ENCODE data around the gene ARMC3. TPM values are rescaled to one million over a fixed set of nuclear protein-coding genes. Genes with fewer than 3 reads are reported as not detected.

The ARMC3 gene
- total and polyA plus RNA-seq, 9 of the 15 experiments (the other 6 are each of a cell fraction or from before 2014, with no cell fraction given): 0.33 to 1.1 (median 0.62) TPM

DNA sequence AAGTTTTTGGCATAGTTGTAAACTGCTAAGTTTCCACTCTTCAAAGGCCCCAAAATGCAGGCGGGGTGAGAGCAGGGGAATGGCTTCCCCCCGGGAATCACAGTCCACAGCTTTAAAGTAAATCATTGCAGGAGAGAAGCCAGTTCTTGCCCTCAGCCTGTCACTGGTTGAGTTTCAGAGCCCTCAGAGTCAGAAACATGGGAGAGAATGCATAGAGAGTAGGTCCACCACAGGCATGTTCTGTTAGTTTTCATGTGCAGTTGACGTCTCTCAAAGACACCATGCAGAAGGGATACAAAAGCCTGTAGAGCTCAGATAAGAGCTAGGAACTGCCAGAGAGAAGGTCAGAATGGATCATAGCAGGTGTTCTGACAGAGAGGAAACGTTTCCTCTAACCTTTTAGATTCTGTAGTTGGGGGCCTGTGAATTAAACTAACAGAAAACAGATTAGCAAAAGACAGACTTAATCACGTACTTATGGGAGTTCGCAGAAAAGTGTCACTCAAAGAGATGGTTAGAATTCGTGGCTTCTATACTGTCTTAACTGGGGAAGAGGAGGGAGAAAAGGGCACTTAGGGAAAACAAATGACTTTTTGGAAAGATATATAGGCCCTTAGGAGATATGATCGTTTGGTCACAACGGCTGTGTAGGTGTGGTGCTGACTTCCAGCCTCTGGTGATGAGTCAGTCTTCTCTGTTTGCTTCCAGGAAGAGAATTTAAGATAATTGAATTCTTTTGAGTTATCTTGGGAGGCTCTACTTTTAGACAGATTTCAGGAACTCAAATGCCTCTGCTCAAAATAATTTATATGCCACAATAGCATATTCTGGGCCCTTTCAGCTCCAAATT lies 119.6 kb downstream of the ARMC3 start (continued):
- TF ChIP-seq, protein P1, sequence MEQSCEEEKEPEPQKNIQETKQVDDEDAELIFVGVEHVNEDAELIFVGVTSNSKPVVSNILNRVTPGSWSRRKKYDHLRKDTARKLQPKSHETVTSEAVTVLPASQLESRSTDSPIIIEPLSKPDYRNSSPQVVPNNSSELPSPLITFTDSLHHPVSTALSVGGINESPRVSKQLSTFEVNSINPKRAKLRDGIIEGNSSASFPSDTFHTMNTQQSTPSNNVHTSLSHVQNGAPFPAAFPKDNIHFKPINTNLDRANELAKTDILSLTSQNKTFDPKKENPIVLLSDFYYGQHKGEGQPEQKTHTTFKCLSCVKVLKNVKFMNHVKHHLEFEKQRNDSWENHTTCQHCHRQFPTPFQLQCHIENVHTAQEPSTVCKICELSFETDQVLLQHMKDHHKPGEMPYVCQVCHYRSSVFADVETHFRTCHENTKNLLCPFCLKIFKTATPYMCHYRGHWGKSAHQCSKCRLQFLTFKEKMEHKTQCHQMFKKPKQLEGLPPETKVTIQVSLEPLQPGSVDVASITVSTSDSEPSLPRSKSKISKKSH (CRISPR knock-in tag; IDR thresholded peaks at IDR 0.05): no peak
- peak; percentile 79 for TF ChIP-seq NBN (IDR thresholded peaks at IDR 0.05; ENCODE audit: low read depth)
- TF ChIP-seq ETS2 (tag; IDR thresholded peaks at IDR 0.05; ENCODE audit: borderline replicate concordance, poor library complexity, severe bottlenecking): no peak
- TF ChIP-seq KLF10 (CRISPR knock-in tag; IDR thresholded peaks at IDR 0.05): no peak
- TF ChIP-seq, protein P2, sequence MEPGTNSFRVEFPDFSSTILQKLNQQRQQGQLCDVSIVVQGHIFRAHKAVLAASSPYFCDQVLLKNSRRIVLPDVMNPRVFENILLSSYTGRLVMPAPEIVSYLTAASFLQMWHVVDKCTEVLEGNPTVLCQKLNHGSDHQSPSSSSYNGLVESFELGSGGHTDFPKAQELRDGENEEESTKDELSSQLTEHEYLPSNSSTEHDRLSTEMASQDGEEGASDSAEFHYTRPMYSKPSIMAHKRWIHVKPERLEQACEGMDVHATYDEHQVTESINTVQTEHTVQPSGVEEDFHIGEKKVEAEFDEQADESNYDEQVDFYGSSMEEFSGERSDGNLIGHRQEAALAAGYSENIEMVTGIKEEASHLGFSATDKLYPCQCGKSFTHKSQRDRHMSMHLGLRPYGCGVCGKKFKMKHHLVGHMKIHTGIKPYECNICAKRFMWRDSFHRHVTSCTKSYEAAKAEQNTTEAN (CRISPR knock-in tag; IDR thresholded peaks at IDR 0.05): no peak
- TF ChIP-seq ARID1B (IDR thresholded peaks at IDR 0.05): peak; percentile 94
- TF ChIP-seq POLR2A (conservative IDR thresholded peaks at IDR 0.05): no peak
- no peak for TF ChIP-seq SNIP1 (IDR thresholded peaks at IDR 0.05; ENCODE audit: low read depth)
- TF ChIP-seq, protein P3, sequence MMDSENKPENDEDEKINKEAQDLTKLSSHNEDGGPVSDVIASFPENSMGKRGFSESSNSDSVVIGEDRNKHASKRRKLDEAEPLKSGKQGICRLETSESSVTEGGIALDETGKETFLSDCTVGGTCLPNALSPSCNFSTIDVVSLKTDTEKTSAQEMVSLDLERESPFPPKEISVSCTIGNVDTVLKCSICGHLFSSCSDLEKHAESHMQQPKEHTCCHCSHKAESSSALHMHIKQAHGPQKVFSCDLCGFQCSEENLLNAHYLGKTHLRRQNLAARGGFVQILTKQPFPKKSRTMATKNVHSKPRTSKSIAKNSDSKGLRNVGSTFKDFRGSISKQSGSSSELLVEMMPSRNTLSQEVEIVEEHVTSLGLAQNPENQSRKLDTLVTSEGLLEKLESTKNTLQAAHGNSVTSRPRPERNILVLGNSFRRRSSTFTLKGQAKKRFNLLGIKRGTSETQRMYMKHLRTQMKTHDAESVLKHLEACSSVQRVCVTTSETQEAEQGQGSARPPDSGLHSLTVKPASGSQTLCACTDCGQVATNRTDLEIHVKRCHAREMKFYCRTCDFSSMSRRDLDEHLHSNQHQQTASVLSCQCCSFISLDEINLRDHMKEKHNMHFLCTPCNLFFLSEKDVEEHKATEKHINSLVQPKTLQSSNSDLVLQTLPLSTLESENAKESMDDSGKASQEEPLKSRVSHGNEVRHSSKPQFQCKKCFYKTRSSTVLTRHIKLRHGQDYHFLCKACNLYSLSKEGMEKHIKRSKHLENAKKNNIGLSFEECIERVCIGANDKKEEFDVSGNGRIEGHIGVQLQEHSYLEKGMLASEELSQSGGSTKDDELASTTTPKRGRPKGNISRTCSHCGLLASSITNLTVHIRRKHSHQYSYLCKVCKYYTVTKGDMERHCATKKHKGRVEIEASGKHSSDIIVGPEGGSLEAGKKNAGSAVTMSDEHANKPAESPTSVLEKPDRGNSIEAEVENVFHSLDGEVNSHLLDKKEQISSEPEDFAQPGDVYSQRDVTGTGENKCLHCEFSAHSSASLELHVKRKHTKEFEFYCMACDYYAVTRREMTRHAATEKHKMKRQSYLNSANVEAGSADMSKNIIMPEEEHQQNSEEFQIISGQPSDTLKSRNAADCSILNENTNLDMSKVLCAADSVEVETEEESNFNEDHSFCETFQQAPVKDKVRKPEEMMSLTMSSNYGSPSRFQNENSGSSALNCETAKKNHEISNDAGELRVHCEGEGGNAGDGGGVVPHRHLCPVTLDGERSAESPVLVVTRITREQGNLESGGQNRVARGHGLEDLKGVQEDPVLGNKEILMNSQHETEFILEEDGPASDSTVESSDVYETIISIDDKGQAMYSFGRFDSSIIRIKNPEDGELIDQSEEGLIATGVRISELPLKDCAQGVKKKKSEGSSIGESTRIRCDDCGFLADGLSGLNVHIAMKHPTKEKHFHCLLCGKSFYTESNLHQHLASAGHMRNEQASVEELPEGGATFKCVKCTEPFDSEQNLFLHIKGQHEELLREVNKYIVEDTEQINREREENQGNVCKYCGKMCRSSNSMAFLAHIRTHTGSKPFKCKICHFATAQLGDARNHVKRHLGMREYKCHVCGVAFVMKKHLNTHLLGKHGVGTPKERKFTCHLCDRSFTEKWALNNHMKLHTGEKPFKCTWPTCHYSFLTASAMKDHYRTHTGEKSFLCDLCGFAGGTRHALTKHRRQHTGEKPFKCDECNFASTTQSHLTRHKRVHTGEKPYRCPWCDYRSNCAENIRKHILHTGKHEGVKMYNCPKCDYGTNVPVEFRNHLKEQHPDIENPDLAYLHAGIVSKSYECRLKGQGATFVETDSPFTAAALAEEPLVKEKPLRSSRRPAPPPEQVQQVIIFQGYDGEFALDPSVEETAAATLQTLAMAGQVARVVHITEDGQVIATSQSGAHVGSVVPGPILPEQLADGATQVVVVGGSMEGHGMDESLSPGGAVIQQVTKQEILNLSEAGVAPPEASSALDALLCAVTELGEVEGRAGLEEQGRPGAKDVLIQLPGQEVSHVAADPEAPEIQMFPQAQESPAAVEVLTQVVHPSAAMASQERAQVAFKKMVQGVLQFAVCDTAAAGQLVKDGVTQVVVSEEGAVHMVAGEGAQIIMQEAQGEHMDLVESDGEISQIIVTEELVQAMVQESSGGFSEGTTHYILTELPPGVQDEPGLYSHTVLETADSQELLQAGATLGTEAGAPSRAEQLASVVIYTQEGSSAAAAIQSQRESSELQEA (IDR thresholded peaks at IDR 0.05; ENCODE audit: low read depth): no peak
- no peak for TF ChIP-seq ZBTB7A (IDR thresholded peaks at IDR 0.05; ENCODE audit: borderline replicate concordance, control insufficient read depth, low read depth, low read length)
- TF ChIP-seq NFIC (IDR thresholded peaks at IDR 0.05): peak; percentile 68
- no peak for TF ChIP-seq POU5F1 (IDR thresholded peaks at IDR 0.05; ENCODE audit: borderline replicate concordance, low read depth, low read length, partially characterized antibody)
- no peak for TF ChIP-seq ATF1 (CRISPR knock-in tag; IDR thresholded peaks at IDR 0.05)
- TF ChIP-seq ATF1 (tag; IDR thresholded peaks at IDR 0.05): peak; percentile 77
- TF ChIP-seq NCOA4 (IDR thresholded peaks at IDR 0.05; ENCODE audit: partially characterized antibody): no peak
- TF ChIP-seq, protein P4, sequence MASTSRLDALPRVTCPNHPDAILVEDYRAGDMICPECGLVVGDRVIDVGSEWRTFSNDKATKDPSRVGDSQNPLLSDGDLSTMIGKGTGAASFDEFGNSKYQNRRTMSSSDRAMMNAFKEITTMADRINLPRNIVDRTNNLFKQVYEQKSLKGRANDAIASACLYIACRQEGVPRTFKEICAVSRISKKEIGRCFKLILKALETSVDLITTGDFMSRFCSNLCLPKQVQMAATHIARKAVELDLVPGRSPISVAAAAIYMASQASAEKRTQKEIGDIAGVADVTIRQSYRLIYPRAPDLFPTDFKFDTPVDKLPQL (IDR thresholded peaks at IDR 0.05; ENCODE audit: extremely low read depth, insufficient read length): no peak
- TF ChIP-seq EHMT2 (IDR thresholded peaks at IDR 0.05): no peak
- TF ChIP-seq ZNF282 (CRISPR knock-in tag; IDR thresholded peaks at IDR 0.05): no peak

Measured in K562 (cell line).